ENCODE results near the gene RALGAPB.

DNA sequence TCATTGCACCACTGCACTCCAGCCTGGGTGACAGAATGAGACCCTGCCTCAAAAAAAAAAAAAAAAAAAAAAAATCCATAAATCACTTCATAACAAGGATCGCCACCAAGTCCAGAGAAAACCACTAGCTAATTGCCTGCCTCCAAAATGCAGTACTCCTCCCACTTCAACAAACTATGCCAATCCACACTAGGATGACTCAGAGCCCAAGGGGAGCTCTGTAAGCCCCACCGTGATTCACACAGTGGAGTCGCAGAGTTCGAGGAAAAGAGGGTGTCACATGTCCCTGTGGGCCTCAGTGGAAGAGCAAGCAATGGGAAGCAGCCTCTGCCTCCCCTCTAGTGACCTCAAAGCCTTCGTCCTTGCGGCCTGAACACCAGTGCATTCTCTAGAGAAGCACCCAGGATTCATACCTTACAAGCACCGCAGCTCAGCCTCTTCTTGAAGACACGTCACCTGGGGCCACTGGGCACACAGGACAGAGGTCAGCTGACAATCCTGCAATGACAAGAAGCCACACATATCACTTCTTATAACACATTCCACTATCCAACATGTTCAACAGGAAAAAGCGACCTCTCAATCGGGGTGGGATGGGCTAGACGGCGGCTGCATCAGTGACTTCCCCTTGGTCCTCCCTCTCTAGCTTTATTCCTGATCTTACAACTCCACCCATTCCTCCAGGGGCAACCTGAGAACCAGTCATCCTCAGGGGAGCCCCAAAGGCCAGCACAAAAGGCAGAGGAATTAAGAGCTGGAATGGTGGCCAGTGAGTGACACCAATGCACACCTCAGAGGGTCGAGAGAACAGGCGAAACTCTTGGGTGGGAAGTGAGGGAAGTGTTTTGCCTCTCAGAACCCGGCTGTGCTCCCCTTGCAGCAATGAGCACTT is 46.4 kb upstream of the RALGAPB start:
- TF ChIP-seq CTCF (tag by site-specific recombination; IDR thresholded peaks at IDR 0.05) (no peak), ZNF658 (tag by site-specific recombination; IDR thresholded peaks at IDR 0.05) (no peak)
- TF ChIP-seq, protein P1, sequence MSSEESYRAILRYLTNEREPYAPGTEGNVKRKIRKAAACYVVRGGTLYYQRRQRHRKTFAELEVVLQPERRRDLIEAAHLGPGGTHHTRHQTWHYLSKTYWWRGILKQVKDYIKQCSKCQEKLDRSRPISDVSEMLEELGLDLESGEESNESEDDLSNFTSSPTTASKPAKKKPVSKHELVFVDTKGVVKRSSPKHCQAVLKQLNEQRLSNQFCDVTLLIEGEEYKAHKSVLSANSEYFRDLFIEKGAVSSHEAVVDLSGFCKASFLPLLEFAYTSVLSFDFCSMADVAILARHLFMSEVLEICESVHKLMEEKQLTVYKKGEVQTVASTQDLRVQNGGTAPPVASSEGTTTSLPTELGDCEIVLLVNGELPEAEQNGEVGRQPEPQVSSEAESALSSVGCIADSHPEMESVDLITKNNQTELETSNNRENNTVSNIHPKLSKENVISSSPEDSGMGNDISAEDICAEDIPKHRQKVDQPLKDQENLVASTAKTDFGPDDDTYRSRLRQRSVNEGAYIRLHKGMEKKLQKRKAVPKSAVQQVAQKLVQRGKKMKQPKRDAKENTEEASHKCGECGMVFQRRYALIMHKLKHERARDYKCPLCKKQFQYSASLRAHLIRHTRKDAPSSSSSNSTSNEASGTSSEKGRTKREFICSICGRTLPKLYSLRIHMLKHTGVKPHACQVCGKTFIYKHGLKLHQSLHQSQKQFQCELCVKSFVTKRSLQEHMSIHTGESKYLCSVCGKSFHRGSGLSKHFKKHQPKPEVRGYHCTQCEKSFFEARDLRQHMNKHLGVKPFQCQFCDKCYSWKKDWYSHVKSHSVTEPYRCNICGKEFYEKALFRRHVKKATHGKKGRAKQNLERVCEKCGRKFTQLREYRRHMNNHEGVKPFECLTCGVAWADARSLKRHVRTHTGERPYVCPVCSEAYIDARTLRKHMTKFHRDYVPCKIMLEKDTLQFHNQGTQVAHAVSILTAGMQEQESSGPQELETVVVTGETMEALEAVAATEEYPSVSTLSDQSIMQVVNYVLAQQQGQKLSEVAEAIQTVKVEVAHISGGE (tag by site-specific recombination; conservative IDR thresholded peaks at IDR 0.05; ENCODE audit: low read depth), result no peak

Measured in HEK293 (cell line).